GM11168 (cell line): ENCODE measurements around the gene LCA5L.
"Not testable (repeated sequence)": the region's sequence is repeated elsewhere in the genome, so short reads cannot be mapped to it uniquely, and the experiment has no call there.

ENCODE experiments used
- in situ Hi-C: fragments of 300-500 bp; cut with MboI; formaldehyde crosslinking; loops from one replicate; pipeline ENCODE4 v1.12.0; 2022; ENCODE audit warnings: low sequenced_read_pairs; ENCODE audit not compliant: unreplicated experiment

LCA5L gene

DNA sequence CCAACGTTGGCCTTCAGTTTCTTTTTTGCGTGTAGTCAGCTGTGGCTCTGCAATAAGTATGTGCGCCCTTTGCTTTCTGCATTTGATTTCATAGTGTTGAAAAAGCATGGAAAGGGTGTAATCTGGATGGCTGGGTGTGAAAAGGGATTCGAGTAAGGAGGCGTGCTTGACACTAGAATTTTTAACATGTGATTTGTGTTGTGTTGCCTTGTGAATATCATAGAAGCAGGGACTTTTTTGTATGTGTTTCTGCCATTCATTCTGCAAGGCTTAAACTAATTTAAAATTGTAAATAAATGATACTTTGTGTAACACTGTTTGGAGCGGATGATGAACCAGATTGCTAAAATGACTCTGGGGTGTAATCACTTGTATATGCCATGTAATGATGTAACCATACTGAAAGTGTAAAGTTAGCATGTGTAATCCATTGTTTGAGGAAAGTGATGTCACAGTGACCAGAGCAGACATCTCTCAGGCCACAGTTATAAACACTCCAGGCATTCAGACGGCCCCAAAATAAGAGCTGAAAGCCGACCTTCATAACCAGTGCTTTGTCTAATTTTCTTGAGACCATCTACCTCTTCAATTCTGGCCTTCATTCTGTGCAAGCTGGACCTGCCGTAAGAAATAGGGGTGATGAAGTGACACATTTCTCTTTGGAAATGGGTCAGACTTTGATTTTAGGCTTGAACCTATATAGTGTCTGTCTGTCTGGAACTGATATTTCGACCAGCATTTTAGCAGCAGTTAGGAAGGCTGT lies 6.8 kb upstream of the LCA5L start:
- in situ Hi-C loops = no loop called here

DNA sequence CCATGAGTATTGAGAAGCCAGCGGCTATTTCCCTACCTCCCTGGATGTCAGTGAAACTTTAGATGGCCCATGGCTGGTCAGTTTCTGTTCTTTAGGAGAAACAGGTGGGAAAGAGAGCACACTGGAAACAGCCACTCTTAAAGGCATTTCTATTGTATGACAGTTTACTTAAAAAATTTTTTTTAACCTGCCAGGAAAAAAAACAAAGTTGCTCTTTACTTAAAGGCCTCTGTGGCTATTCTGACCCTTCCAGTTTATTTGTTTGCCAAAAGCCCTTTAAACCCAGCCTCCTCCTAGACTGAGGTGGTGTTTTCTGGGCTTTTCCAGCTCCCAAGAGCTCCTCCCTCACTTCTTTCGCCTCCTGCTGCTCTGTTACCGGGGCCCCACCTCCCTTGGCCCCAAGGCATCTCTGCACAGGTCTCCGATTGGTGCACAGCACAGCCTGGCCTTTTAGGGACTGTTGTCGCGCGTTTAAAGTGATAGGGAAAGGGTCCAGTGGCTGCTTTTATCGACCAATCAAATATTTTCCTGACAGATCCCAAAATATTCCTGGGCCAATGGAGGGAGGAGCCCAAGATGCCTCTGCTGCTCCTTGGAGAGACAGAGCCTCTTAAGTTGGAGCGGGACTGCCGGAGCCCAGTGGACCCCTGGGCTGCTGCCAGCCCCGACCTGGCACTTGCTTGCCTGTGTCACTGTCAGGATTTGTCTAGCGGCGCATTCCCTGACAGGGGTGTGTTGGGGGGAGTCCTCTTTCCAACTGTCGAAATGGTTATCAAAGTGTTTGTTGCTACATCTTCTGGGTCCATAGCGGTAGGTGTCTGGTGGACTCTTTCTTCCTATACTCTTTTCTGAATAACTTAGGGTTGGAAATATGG lies 6.0 kb upstream of the LCA5L start, which contains the start of gene SH3BGR:
TSS of gene SH3BGR (plus strand) at position 639 of the 875 bp plus-strand sequence. CDS start at position 766, 127 bp downstream.
- in situ Hi-C loops = no loop called here

DNA sequence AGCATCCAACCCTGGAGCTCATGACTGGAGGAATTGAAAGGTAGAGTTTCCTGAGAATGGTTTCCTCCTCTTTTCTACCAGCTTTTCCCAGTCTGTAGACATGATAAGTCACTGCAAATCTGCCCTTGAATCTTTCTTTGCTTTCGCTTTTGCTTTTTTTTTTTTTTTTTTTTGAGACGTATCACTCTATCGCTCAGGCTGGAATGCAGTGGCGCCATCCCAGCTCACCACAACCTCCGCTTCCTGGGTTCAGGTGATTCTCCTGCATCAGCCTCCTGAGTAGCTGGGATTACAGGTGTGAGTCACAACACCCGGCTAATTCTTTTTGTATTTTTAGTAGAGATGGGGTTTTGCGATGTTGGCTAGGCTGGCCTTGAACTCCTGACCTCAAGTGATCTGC lies 1.7 kb upstream of the LCA5L start:
- in situ Hi-C loops = no loop called here

DNA sequence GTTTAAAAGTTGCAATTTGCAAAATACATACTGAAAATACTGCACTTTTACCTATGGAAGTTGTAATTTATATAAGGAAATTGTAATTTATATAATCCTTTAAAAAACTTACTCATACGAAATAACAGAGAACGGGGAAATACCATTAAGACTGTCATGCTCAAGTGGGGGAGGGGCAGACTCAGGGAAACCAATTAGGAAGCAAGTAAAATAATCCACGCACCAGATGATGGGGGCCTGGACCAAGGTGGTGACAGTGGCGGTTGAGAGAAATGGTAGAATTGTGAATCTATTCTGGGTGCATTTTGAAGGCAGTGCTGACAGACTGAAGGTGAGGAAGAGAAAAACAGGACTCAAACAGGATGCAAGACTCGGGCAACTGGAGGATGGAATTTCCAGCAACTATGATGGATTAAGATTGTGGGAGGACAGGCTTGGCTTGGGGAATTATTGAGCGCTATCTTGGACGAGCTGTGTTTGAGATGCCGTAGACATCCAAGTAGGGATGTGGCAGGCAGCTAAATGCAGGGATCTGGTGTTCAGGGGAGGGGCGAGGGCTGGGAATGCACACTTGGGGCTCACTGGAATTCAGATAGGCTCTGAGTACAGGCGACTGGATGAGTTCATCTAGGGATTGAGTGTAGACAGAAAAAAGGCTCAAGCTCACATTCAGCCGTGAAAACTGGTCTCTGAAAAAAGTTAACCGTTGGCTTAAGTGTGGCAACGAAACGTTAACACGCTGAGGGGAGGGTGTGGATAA lies 977 bp downstream of the LCA5L start:
- in situ Hi-C loops = no loop called here

DNA sequence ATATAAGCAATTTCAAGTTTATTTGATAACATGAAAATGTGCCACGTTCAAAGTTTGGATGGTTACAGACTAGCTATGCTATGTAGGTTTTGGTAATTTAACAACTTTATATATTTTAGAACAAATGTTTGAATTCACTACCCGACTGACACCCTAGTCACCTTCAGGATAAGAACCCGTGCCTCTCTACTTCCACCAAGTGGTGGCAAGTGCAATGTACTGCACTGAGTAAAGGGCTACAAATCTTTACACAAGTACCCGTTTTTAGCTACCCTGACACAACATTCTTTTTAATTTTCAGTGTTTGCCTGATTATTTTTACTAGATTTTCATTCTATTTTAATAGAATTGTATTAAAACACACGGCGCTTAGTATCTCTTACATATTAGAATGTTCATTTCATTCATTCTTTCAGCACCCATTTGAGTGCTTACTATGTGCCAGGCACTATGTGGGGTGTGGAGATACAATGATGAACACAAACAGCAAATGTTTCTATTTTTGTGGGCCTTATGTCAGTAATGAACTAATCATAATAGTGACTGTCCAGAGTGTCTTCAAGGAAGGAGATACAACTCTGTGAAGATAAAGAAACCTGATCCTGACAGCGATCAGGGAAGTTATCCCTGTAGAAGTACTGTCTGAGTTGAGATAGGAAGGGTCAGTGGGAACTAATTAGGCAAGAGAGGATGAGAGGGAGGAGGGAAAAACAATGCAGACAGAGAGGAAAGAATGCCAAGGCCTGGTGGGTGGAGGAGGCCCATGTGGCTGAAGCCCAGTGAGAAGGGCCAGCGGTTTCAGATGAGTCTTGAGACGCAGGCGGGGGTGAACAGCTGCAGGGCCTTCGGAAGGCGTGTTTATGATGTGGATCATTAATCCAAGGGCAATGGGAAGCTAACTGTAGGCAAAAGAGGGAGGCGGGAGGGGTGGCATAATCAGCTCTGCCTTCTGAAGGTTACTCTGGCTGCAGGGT lies 3.8 kb downstream of the LCA5L start:
- in situ Hi-C loops = no loop called here

DNA sequence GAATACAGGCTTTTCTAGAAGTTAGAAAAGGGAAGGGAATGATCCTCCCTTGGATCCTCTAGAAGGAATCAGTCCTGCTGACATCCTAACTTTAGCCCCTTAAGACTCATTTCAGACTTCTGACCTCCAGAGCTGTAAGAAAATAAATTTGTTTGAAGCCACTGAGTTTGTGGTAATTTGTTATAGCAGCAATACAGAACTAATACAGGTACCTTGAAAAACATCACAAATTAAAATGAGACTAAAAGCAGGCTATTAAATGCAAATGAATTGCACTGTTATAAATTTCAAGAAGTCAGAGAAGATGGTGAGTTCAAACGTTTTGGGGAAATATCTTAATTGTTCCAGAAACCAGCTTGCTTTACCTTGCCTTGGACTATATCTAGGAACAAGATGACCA lies 6.3 kb downstream of the LCA5L start:
- in situ Hi-C loops = no loop called here

DNA sequence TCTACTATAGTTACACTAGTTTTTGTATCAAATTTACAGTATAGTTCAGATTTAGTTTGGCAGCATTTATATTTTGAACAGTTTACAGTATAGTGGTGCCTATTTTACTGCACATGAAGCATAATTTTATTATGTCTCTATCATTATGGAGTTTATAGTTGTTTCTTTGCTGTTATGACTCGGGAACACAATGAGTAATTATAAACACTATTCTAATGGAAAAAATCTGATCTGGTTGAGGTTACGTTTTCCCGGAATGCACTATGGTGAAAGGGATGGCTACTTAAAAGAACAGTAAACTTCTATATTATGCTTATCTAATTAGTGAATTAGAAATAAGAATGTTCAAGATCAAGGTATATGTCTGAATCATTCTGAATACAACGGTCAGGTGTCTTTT lies 10.6 kb downstream of the LCA5L start:
- in situ Hi-C loops = no loop called here

DNA sequence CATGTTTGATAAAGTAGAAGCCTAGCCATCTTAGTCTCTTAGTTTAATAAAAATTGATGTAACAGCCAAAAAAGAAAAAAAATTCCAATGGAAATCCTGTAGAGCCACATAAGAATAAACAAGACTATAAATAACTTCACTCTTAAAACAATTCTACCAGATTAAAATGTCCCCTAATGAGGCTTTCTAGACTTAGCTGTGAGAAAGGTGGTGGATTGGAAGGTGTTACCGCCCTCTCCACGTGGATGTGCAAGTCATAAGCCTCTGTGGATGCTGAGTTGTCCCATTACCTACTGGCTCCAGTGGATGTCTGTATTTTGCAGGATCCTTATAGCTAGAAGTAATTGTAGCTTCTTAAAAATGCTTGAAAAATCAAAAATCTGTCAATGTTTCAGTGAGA lies 14.6 kb downstream of the LCA5L start:
- in situ Hi-C loops = no loop called here

DNA sequence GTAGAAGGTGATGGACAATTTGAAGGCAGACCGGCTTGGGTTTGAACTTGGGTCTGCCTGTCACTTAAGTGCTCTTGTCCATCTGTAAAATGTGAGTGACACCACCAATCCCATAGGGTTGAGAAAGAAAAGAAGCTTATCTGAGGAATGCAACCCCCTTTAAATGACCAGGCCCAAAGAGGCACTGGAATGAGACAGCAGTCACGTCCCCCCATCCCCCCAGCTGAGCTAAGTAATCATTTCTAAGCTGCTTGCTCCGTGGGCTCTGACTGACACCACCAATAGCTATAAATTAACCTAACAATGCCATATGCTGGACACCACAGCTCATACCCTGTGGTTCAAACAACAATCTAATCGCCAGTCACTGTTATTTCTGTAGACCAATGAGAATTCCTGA lies 15.1 kb downstream of the LCA5L start:
- in situ Hi-C loops = no loop called here

DNA sequence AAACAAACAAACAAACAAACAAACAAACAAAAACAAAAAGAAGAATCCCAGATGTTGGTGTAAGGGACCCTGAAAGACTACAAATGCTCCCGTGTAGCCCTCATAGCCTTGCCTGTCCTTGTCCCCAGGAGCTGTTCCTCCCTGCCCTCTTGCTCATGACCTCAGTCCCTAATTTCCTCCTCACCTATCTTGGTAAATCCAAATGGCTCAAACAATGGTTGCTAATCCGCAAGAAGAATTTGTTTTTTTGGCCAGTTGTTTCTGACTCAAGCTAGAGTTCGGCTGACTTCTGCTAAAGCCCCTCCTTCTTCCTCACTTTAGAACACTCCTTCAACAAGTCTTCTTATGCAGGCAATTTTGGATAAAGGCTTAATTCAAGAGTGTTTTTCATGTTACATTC lies 15.6 kb downstream of the LCA5L start:
- in situ Hi-C loops = no loop called here

DNA sequence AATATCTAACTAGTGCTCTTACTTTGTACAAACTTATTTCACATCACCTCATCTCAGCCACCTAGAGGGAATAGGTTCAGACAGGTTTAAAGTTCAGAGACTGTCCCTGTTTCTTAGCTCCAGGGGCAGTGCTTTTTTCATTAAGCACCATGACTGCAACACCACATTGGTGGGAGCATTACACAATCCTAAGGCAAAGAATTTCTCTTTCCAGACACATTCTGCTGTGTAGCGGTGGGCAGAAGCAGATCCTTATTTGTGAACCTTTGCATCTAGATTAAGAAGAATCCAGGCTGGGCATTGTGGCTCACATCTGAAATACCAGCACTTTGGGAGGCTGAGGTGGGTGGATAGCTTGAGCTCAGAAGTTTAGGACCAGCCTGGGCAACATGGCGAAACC lies 16.1 kb downstream of the LCA5L start:
- in situ Hi-C loops = no loop called here

DNA sequence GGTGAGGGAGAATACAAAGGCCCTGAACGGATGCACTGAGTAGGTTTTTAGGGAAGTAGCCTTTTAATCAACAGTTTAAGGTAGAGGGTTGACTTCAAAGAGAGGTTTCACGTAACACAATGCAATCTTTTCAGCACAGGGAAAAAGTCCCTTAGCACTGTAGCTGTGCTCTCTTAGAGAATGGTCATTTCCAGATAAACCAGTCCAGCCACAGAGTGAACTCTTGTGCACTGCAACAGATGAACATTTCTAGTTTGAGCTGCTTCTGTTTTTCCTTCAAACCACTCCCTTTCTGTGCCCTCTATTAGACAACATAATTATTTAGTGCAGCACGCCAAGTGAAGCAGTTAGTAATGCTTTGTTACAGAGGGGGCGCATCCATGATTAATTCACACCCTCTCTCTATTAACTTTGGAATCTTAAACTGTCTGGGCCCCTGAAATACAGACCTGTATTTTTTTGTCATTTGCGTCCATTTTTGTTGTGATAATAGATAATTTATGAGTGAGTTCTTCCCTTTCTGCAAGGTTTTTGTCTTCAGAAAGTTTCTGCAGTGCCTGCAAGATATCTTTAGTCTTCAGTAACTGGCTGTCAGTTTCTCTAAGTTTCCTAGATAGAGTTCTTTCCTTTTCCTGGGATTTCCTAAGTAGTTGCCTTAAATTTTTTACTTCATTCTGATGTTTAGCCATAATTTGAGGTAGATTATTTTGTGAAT lies 22.9 kb downstream of the LCA5L start:
- in situ Hi-C loops = no loop called here

DNA sequence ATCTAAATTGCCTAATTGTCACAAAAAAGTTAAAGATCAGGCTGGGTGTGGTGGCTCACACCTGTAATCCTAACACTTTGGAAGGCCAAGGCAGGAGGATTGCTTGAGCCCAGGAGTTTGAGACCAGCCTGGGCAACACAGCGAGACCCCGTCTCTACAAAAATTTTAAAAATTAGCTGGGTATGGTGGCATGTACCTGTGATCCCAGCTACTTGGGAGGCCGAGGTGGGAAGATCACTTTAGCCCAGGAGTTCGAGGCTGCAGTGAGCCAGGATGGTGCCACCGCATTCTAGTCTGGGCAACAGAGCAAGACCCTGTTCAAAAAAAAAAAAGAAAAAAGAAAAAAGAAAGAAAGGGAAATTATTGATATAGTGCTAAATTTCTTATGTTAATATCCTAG lies 26.4 kb downstream of the LCA5L start:
- in situ Hi-C loops = not testable (repeated sequence)

DNA sequence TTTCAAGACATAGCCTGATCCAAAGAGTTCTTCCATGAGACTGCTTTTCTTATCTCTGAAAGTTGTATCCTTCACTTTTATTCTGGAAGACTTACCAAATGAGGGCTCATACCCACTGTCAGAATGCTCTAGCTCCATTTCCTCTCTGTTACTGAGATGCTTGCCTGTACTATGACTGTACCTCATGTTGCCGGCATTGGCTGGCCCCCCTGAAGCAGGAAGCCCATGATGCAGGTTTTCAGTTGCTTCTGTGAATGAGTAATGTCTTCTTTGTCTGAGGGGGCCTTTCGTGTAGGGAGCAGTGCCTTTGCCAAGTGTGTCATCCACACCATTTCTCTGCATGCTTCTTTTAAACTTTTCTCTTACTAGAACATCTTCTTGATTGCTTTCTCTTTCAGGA lies 39.5 kb downstream of the LCA5L start:
- in situ Hi-C loops = no loop called here

DNA sequence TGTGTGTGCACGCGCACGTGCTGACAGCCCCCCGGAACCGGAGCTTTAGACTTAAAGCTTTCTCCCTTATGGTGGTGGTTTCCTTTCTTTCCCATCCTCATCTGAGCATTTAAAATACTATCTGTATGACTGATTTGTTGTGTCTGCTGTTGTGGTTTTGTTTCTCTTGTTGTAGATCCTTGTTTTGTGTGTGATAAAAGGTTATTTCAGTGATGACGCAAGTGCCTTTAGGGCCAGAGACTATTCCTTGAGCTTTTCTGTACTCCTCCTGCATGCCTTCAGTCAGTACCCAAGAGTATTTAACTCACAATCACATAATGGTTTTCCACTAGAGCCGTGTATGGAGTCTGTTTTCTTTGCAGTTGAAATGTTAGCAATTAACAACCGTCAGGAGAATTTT lies 45.4 kb downstream of the LCA5L start:
- in situ Hi-C loops = no loop called here

DNA sequence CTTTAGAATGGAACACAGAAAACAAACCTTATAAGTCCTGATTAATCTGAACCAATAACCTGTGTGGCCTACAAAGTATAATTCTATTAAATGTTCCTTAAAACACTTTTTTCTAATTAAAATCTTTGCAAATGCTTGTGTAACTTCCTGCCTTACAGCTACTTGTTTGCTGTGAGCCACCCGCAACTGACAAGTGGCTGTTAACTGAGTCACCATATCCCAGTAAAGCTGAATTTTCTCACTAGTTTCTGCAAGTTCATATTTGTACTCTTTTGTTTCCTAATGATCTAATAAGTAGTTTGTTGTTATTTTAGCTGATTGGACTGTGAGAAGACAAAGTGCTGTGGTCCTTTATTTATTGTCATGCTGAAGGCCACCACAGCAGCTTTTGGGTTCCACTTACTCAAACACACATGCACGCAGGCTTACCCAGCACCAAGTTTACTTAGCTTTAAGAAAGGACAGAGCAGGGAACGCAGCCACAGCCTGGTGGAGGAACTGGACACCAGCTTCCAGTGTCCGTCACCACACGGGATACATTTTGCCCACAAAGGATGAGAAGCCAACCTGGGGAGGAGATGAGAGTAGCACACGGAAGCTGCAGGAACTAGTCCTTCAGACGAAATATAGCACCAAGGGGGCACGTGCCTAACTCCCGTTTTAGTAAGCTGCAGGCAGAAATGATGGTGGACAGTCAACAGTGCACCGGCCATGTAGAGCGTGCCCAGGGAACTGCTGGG lies 47.8 kb downstream of the LCA5L start:
- in situ Hi-C loops = no loop called here

DNA sequence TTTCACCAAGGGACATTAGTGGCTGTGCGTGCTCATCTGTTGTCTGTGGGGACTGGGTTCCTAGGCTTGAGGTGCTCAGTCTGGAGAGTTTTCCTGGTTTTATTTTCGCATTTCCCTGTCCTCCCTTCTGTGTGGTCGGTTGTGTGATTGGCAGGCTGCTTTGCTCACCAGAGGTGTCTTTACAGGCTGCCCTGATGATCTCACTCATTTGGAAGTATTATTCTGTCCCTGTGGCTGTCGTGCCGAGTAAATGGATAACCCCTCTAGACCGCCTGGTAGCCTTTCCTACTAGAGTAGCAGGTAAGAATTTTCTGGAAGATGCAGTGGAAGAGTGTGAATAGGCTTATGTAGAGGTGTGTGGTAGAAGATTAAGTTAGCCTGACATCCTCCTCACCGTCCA lies 52.6 kb downstream of the LCA5L start:
- in situ Hi-C loops = no loop called here

DNA sequence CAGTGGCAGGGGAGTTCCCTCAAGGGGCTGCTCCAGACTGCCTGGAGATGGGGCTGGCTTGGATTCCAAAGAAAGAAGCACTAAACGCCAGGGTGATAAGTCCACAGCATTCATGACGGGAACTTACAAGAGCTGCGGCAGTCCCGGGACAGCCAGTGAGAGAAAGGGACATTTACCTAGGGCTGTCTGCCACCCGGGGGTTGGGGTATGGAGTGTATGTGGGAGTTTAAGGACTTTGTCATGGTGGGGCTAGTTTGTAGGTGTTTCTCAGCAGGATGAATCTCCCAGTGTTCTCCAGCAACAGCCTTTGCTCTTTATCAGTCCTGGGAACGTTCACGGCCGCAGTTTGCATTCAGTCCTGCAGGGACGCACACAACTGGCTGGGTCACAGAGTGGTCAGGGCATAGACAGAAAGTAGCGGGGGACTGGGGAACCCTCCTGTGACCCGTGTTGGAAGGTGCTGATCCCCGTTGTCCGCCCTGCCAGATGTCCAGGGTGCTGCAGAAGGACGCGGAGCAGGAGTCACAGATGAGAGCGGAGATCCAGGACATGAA lies 55.3 kb downstream of the LCA5L start:
- in situ Hi-C loops = no loop called here
